A673 (cell line): ENCODE results near the gene FHIT. TPM values are rescaled to one million over a fixed set of nuclear protein-coding genes. Genes with fewer than 3 reads are reported as not detected.

Experiments
- BruUV-seq: library from RNA; stranded (reverse); fragments of 400-500 nt; replicated peaks from 2 replicates; lab custom pipeline; 2021; lab: Mats Ljungman, UMichigan
- CTCF ChIA-PET: fragments of 300-600 bp; sonication (Branson Sonifier 250); formaldehyde crosslinking; loops from one replicate; lab custom pipeline; 2022; ENCODE audit warnings: antibody characterized with exemption; lab: Charles Lee
- POLR2A ChIA-PET: fragments of 300-600 bp; sonication (Branson Sonifier 250); formaldehyde crosslinking; loops from one replicate; lab custom pipeline; 2022; ENCODE audit warnings: antibody characterized with exemption; ENCODE audit not compliant: low non-redundant PET; lab: Charles Lee
- DNase-seq: peaks from one replicate; pipeline ENCODE4 v3.0.0-alpha.2; 2015; ENCODE audit warnings: low spot score
- H3K27ac ChIP-seq: fragments of 200-600 bp; sonication (generic); 2 replicates; pipeline ENCODE4 v1.5.1; 2016; ENCODE audit warnings: mixed run types, low read depth, mild to moderate bottlenecking, mixed read lengths, antibody characterized with exemption, low read length; ENCODE audit not compliant: poor library complexity, severe bottlenecking
- H3K27me3 ChIP-seq: fragments of 200-600 bp; sonication (generic); replicated peaks from 2 replicates; pipeline ENCODE4 v1.6.1; 2017; ENCODE audit warnings: mixed run types, low read depth, mild to moderate bottlenecking, mixed read lengths, antibody characterized with exemption, low read length; ENCODE audit not compliant: insufficient read depth, poor library complexity
- H3K36me3 ChIP-seq: fragments of 200-600 bp; sonication (generic); 2 replicates; pipeline ENCODE4 v1.6.1; 2016; ENCODE audit warnings: mixed run types, mild to moderate bottlenecking, mixed read lengths, antibody characterized with exemption, low read length; ENCODE audit not compliant: insufficient read depth, poor library complexity, severe bottlenecking
- H3K4me1 ChIP-seq: fragments of 200-600 bp; sonication (generic); 2 replicates; pipeline ENCODE4 v1.6.1; 2017; ENCODE audit warnings: mixed run types, mild to moderate bottlenecking, mixed read lengths, antibody characterized with exemption, low read length; ENCODE audit not compliant: insufficient read depth, poor library complexity, severe bottlenecking
- H3K4me3 ChIP-seq: fragments of 200-600 bp; sonication (generic); 2 replicates; pipeline ENCODE4 v1.5.1; 2016; ENCODE audit warnings: low read depth, mixed run types, mild to moderate bottlenecking, mixed read lengths, low read length; ENCODE audit not compliant: poor library complexity, severe bottlenecking
- H3K9me3 ChIP-seq: fragments of 200-600 bp; sonication (generic); 2 replicates; pipeline ENCODE4 v1.6.1; 2016; ENCODE audit warnings: mixed run types, low read depth, mild to moderate bottlenecking, mixed read lengths, antibody characterized with exemption, low read length; ENCODE audit not compliant: poor library complexity, severe bottlenecking
- EZH2 ChIP-seq: fragments of 200-600 bp; sonication (generic); IDR thresholded peaks from 2 replicates; pipeline ENCODE4 v1.6.1; 2017; ENCODE audit warnings: borderline replicate concordance, low read depth, mild to moderate bottlenecking, mixed read lengths, antibody characterized with exemption, low read length; ENCODE audit not compliant: poor library complexity, severe bottlenecking
- intact Hi-C: fragments of 100-400 bp; cut with micrococcal nuclease; formaldehyde crosslinking; loops from one replicate; pipeline ENCODE4 v1.10.0; 2022; ENCODE audit not compliant: unreplicated experiment
- total RNA-seq: library from RNA; stranded (reverse); gene quantifications from 2 replicates; pipeline ENCODE4 v1.2.3, GENCODE V29; 2021
- TF ChIP-seq, protein P1 (sequence below): fragments of 300-800, 200-600 bp; sonication (generic); conservative IDR thresholded peaks from 2 replicates; pipeline ENCODE4 v1.5.1; 2017; ENCODE audit warnings: low read depth, mild to moderate bottlenecking, antibody characterized with exemption, low read length, moderate library complexity, mixed read lengths

FHIT gene
- total RNA-seq, 1 experiment from 2014 or later, result not detected

DNA sequence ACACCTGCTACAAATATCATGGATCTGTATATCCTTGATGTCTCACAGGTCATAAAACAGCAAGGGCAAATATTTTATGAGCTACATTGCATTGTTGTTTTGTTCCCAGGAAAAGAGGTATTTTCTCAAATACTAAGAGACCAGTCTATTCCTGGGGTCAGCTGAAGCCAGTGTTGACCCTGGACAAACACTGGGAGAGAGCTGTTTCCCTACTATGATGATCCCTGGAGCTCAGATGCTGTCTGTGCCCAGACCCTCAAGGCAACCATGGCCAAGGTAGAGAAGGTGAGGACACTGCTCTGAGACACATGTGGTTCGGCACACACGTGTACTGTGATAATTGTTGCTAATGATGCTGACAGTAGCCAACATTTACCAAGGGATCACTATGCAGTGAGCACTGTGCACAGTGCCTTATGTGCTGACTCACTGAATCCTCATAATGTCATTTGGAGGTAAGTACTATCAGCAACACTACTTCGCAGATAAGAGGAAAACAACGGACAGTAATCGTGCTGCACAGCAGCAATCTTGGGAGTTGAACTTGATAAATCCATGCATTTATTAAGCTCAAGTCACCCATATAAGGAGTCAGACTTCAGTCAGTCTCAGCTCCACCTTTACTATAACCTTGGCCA, 943.6 kb downstream of the FHIT start:
- DNase-seq, result no peak
- TF ChIP-seq, protein P1, sequence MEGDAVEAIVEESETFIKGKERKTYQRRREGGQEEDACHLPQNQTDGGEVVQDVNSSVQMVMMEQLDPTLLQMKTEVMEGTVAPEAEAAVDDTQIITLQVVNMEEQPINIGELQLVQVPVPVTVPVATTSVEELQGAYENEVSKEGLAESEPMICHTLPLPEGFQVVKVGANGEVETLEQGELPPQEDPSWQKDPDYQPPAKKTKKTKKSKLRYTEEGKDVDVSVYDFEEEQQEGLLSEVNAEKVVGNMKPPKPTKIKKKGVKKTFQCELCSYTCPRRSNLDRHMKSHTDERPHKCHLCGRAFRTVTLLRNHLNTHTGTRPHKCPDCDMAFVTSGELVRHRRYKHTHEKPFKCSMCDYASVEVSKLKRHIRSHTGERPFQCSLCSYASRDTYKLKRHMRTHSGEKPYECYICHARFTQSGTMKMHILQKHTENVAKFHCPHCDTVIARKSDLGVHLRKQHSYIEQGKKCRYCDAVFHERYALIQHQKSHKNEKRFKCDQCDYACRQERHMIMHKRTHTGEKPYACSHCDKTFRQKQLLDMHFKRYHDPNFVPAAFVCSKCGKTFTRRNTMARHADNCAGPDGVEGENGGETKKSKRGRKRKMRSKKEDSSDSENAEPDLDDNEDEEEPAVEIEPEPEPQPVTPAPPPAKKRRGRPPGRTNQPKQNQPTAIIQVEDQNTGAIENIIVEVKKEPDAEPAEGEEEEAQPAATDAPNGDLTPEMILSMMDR, result no peak
- TF ChIP-seq EZH2, result no peak
- intact Hi-C loops, result no loop called here

DNA sequence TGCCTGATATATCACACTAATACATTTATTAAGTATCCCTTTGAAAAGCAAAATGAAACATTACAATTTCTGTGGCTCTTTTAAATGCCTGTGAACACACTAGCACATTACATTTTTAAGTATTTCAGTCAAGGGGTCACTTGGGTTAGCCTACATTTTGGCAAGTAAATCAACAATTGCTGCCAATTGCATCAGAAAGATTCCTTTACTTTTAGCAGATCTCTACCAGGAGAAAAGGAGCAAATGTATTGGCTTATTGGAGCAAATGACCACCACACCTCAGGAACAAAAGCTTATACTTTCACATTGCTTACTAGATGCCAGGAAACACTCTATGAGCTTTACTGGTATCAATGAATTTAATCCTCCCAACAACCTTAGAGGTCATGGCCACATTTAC, 947.1 kb downstream of the FHIT start:
- H3K36me3 ChIP-seq, result no peaks in the 10 kb centered on the region
- BruUV-seq, result no TSS peak
- TF ChIP-seq, protein P1, result no peak
- no peak for TF ChIP-seq EZH2
- CTCF ChIA-PET, result no interaction called here
- no peaks in the 10 kb centered on the region for H3K9me3 ChIP-seq
- H3K4me1 ChIP-seq, result no peaks in the 10 kb centered on the region
- H3K27me3 ChIP-seq, result no peaks in the 10 kb centered on the region
- POLR2A ChIA-PET, result no interaction called here
- H3K4me3 ChIP-seq, result no peak overlapping the region
- no peak for DNase-seq
- intact Hi-C loops, result no loop called here
- no peak overlapping the region for H3K27ac ChIP-seq

More for the DNA sequence above, 943.6 kb downstream of the FHIT start:
- no peak overlapping the region for H3K4me3 ChIP-seq
- no peak overlapping the region for H3K27ac ChIP-seq
- H3K4me1 ChIP-seq, result no peaks in the 10 kb centered on the region
- ChIA-PET POLR2A (no interaction called here), CTCF (no interaction called here)
- no TSS peak for BruUV-seq
- no peaks in the 10 kb centered on the region for H3K9me3 ChIP-seq
- no peaks in the 10 kb centered on the region for H3K27me3 ChIP-seq
- H3K36me3 ChIP-seq, result no peaks in the 10 kb centered on the region

- intact Hi-C loops, result no loop called here
- Histone ChIP-seq H3K36me3 (no peaks in the 10 kb centered on the region), H3K9me3 (no peaks in the 10 kb centered on the region), H3K27me3 (no peaks in the 10 kb centered on the region), H3K4me3 (no peak overlapping the region), H3K27ac (no peak overlapping the region), H3K4me1 (no peaks in the 10 kb centered on the region)
- POLR2A ChIA-PET, result no interaction called here
- CTCF ChIA-PET, result no interaction called here
- TF ChIP-seq EZH2, result no peak
- TF ChIP-seq, protein P1, result no peak
- DNase-seq, result no peak
- no TSS peak for BruUV-seq
These were observed 948.1 kb downstream of the FHIT start for GRCh38 chr3:60303160-60303559.
